Measurements from ENCODE around the gene EIF5A2. TPM values are rescaled to one million over a fixed set of nuclear protein-coding genes. Genes with fewer than 3 reads are reported as not detected.

The EIF5A2 gene
- total RNA-seq (ENCODE audit: unreplicated experiment): 1.3 TPM
- long read RNA-seq, partial matches to known transcripts: 0 of 1 reads
- long read RNA-seq, other reads (novel, unspliced or antisense): 0 of 1 reads

DNA sequence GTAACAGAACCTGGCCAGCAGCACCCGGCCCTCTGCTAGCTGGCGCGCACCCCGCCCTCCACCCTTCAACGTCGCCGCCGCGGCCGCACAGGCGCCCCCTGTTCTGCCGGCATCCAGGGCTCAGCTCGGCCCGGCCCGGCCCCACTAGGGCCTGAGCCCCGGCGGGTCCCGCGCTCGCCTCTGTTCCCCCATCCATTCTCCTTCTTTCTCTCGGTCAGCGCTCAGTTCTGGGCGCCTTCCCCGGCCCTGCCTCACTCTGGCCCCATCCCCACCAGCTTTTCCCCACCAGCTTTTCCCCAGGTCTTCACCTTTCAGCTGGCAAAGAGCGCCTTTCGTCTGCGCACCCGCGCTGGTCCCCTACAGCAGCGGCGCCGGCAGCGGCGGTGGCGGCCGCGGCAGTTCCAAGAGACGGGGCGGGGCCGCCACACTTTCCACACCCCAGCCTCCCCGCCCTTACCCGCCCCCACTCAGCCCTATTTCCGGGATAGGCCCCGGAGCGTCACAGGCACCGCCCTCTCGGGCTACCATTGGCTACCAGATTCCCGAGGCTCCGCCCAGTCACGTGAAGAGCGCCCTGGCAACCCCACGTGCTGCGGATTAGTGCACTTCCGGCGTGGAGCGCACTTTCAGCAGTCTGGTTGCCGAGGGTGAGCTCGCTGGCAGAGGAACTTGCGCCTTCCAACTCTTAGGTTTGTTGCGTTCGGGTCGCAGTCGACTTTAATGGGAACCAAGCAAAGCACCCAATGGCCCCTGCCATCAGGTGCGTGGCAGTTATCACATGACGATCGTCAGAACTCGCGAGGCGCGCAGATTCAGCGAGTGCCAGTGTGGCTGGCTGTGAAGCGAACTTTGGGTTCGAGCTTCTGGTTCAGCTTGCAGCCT, at the start of gene EIF5A2:
Gene EIF5A2, minus strand, starts transcription at position 403 of the 882 bp plus-strand sequence. CDS start 831 bp downstream, outside the sequence.
- DNase-seq (ENCODE audit: low spot score): peak; percentile 73
- peaks cover 3% of the 10 kb centered on the region for H3K4me1 Mint-ChIP-seq (ENCODE audit: unreplicated experiment)
- no peak within 1 kb of the TSS for H3K27ac Mint-ChIP-seq (ENCODE audit: unreplicated experiment)
- H3K27me3 Mint-ChIP-seq (ENCODE audit: unreplicated experiment): peaks cover 3% of the 10 kb centered on the region
- TF ChIP-seq, protein P1, sequence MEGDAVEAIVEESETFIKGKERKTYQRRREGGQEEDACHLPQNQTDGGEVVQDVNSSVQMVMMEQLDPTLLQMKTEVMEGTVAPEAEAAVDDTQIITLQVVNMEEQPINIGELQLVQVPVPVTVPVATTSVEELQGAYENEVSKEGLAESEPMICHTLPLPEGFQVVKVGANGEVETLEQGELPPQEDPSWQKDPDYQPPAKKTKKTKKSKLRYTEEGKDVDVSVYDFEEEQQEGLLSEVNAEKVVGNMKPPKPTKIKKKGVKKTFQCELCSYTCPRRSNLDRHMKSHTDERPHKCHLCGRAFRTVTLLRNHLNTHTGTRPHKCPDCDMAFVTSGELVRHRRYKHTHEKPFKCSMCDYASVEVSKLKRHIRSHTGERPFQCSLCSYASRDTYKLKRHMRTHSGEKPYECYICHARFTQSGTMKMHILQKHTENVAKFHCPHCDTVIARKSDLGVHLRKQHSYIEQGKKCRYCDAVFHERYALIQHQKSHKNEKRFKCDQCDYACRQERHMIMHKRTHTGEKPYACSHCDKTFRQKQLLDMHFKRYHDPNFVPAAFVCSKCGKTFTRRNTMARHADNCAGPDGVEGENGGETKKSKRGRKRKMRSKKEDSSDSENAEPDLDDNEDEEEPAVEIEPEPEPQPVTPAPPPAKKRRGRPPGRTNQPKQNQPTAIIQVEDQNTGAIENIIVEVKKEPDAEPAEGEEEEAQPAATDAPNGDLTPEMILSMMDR (IDR thresholded peaks at IDR 0.05; ENCODE audit: unreplicated experiment): no peak
- H3K36me3 Mint-ChIP-seq (ENCODE audit: low read depth, unreplicated experiment): no peaks in the 10 kb centered on the region
- peaks cover 4% of the 10 kb centered on the region for H3K9me3 Mint-ChIP-seq (ENCODE audit: unreplicated experiment)
- H3K4me3 Mint-ChIP-seq (ENCODE audit: unreplicated experiment): peak within 1 kb of the TSS; percentile 91

- no peaks in the 10 kb centered on the region for H3K9me3 Mint-ChIP-seq (ENCODE audit: unreplicated experiment)
- no peaks in the 10 kb centered on the region for H3K36me3 Mint-ChIP-seq (ENCODE audit: low read depth, unreplicated experiment)
- peaks cover 12% of the 10 kb centered on the region for H3K4me1 Mint-ChIP-seq (ENCODE audit: unreplicated experiment)
- DNase-seq (ENCODE audit: low spot score): no peak
- peaks cover 2% of the 10 kb centered on the region for H3K27me3 Mint-ChIP-seq (ENCODE audit: unreplicated experiment)
- no peak overlapping the region for H3K27ac Mint-ChIP-seq (ENCODE audit: unreplicated experiment)
- TF ChIP-seq, protein P1 (IDR thresholded peaks at IDR 0.05; ENCODE audit: unreplicated experiment): no peak
- H3K4me3 Mint-ChIP-seq (ENCODE audit: unreplicated experiment): no peak overlapping the region
Observed at GRCh38 chr3:170956647-170957046, 48.2 kb upstream of the EIF5A2 start.

DNA sequence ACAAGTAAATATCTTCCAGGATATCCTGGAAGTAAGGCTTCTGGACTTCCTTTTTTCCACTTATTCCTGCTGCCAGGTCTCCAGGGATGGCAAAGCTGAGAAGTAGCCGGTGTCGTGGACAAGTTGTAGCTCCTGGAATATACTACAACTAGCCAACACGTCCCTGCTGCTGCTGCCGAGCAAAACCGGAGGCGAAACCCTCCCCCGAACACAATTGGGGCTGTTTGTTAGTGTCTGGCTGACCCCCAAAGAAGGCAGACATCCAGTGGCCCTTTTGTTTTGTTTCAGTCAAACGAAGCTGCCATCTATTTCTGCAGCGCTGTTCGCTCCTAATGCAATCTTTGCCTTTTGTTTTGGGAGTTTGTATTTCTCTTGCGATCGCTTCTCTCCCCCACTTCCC, 45.3 kb upstream of the EIF5A2 start:
- Mint-ChIP-seq H3K36me3 (ENCODE audit: low read depth, unreplicated experiment) (no peaks in the 10 kb centered on the region), H3K4me1 (ENCODE audit: unreplicated experiment) (peaks cover 12% of the 10 kb centered on the region), H3K9me3 (ENCODE audit: unreplicated experiment) (no peaks in the 10 kb centered on the region)

DNA sequence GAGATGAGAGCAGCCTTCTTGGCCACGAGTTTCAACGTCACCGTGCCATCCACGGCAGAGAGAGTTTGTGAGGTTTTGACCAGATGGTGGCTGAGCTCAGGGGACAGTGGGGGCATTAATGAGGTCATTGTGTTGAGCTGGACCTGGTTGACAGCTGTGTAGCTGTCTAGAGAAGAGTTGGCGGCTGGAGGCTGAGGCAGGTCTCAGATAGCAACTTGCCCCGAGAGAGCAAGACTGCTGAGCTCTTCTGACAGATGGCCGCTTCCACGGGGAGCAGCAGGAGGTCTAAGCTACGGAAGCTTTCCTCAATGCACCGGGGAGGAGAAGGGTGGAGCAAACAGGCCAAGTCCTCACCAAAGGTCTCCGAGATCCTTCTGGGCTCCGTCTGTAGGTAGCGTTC, 44.8 kb upstream of the EIF5A2 start:
- Mint-ChIP-seq H3K27ac (ENCODE audit: unreplicated experiment) (no peak overlapping the region), H3K27me3 (ENCODE audit: unreplicated experiment) (peaks cover 2% of the 10 kb centered on the region), H3K36me3 (ENCODE audit: low read depth, unreplicated experiment) (no peaks in the 10 kb centered on the region), H3K4me1 (ENCODE audit: unreplicated experiment) (peaks cover 12% of the 10 kb centered on the region), H3K9me3 (ENCODE audit: unreplicated experiment) (no peaks in the 10 kb centered on the region), H3K4me3 (ENCODE audit: unreplicated experiment) (no peak overlapping the region)
- TF ChIP-seq, protein P1 (IDR thresholded peaks at IDR 0.05; ENCODE audit: unreplicated experiment): no peak
- DNase-seq (ENCODE audit: low spot score): no peak

More for the DNA sequence above, 45.3 kb upstream of the EIF5A2 start:
- Mint-ChIP-seq H3K27ac (ENCODE audit: unreplicated experiment) (no peak overlapping the region), H3K27me3 (ENCODE audit: unreplicated experiment) (peaks cover 2% of the 10 kb centered on the region), H3K4me3 (ENCODE audit: unreplicated experiment) (no peak overlapping the region)
- no peak for DNase-seq (ENCODE audit: low spot score)
- TF ChIP-seq, protein P1 (IDR thresholded peaks at IDR 0.05; ENCODE audit: unreplicated experiment): no peak

- Mint-ChIP-seq H3K27me3 (ENCODE audit: unreplicated experiment) (peaks cover under 1% of the 10 kb centered on the region), H3K27ac (ENCODE audit: unreplicated experiment) (no peak overlapping the region), H3K9me3 (ENCODE audit: unreplicated experiment) (no peaks in the 10 kb centered on the region), H3K4me1 (ENCODE audit: unreplicated experiment) (peaks cover 6% of the 10 kb centered on the region), H3K4me3 (ENCODE audit: unreplicated experiment) (no peak overlapping the region), H3K36me3 (ENCODE audit: low read depth, unreplicated experiment) (no peaks in the 10 kb centered on the region)
- TF ChIP-seq, protein P1 (IDR thresholded peaks at IDR 0.05; ENCODE audit: unreplicated experiment): no peak
- no peak for DNase-seq (ENCODE audit: low spot score)
Observed at GRCh38 chr3:170949211-170949610, 40.8 kb upstream of the EIF5A2 start.
